Measurements from ENCODE around the gene CDH23.

GRCh38 chr10:71380841-71381240 is 15.9 kb upstream of the CDH23 start:
- TF ChIP-seq ATF2 (IDR thresholded peaks at IDR 0.05; ENCODE audit: low read length) (no peak), CTCF (IDR thresholded peaks at IDR 0.05; ENCODE audit: control extremely low read depth in 1 of 3, insufficient read depth in 1 of 3, low read depth in 1 of 3, low read length in 3 of 3) (no peak), POLR2AphosphoS5 (IDR thresholded peaks at IDR 0.05; ENCODE audit: low read depth, low read length) (no peak), HDAC2 (IDR thresholded peaks at IDR 0.05; ENCODE audit: borderline replicate concordance in 1 of 2, low read depth in 2 of 2, low read length in 2 of 2) (no peak), POLR2A (IDR thresholded peaks at IDR 0.05; ENCODE audit: control extremely low read depth in 1 of 2, low read depth in 2 of 2, low read length in 2 of 2) (no peak), JUN (IDR thresholded peaks at IDR 0.05; ENCODE audit: low read depth, low read length) (no peak), CBX5 (IDR thresholded peaks at IDR 0.05; ENCODE audit: low read depth, low read length) (no peak), EP300 (IDR thresholded peaks at IDR 0.05; ENCODE audit: borderline replicate concordance in 1 of 2, low read depth in 2 of 2, low read length in 2 of 2) (no peak)
